ENCODE data around the gene TENM3. TPM values are rescaled to one million over a fixed set of nuclear protein-coding genes. Genes with fewer than 3 reads are reported as not detected.

Gene TENM3
- total RNA-seq, 1 experiment from 2014 or later, result not detected

DNA sequence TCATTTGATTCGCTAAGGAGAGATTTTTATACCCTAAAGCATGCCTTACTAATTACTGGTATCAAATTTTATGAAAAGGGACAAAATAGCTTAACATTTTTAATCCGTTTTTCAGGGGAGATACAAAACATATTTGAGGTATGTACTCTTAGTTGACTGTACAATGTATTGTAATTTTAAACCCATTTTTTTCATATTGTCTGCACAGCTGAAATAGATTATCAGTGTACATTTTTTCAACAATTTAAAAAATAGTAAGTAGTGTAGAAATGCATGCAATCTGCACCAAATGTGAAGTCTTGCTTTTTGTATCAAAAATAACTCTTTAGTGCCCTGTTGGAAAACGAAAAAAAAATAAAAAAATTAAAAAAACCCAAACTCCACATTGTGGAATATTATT is 82.2 kb downstream of the TENM3 start:
- no peak for DNase-seq
- BruUV-seq (replicated peaks), result no TSS peak
- 0 out of 2 replicates have a peak, but pooled peaks cover 5% of the 10 kb centered on the region for H3K27me3 ChIP-seq (ENCODE audit: insufficient read depth, low read depth)
- H3K79me2 ChIP-seq (ENCODE audit: low read depth), result no peaks in the 10 kb centered on the region
- no peaks in the 10 kb centered on the region for H3F3A ChIP-seq (ENCODE audit: insufficient read depth, low read depth)
- no peaks in the 10 kb centered on the region for H3K36me3 ChIP-seq (ENCODE audit: low read depth)
- no peak overlapping the region for H3K4me2 ChIP-seq
- H2AFZ ChIP-seq, result no peak overlapping the region
- no peak overlapping the region for H3K4me3 ChIP-seq
- no peaks in the 10 kb centered on the region for H3K4me1 ChIP-seq (replicated peaks; ENCODE audit: insufficient read depth)
- H3K9me3 ChIP-seq (ENCODE audit: insufficient read depth, low read depth), result no peaks in the 10 kb centered on the region
- H4K20me1 ChIP-seq (ENCODE audit: insufficient read depth), result no peaks in the 10 kb centered on the region
- H3K27ac ChIP-seq, result no peak overlapping the region
- POLR2A ChIA-PET (ENCODE audit: unreplicated experiment), result no interaction called here
- H3K9me2 ChIP-seq (ENCODE audit: insufficient read depth), result no peaks in the 10 kb centered on the region
- TF ChIP-seq EZH2 (IDR thresholded peaks at IDR 0.05; ENCODE audit: low read depth), result no peak
- TF ChIP-seq, protein P1, sequence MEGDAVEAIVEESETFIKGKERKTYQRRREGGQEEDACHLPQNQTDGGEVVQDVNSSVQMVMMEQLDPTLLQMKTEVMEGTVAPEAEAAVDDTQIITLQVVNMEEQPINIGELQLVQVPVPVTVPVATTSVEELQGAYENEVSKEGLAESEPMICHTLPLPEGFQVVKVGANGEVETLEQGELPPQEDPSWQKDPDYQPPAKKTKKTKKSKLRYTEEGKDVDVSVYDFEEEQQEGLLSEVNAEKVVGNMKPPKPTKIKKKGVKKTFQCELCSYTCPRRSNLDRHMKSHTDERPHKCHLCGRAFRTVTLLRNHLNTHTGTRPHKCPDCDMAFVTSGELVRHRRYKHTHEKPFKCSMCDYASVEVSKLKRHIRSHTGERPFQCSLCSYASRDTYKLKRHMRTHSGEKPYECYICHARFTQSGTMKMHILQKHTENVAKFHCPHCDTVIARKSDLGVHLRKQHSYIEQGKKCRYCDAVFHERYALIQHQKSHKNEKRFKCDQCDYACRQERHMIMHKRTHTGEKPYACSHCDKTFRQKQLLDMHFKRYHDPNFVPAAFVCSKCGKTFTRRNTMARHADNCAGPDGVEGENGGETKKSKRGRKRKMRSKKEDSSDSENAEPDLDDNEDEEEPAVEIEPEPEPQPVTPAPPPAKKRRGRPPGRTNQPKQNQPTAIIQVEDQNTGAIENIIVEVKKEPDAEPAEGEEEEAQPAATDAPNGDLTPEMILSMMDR (conservative IDR thresholded peaks at IDR 0.05), result no peak
- intact Hi-C loops (cut with micrococcal nuclease; ENCODE audit: unreplicated experiment), result no loop called here
- CTCF ChIA-PET, result no interaction called here

DNA sequence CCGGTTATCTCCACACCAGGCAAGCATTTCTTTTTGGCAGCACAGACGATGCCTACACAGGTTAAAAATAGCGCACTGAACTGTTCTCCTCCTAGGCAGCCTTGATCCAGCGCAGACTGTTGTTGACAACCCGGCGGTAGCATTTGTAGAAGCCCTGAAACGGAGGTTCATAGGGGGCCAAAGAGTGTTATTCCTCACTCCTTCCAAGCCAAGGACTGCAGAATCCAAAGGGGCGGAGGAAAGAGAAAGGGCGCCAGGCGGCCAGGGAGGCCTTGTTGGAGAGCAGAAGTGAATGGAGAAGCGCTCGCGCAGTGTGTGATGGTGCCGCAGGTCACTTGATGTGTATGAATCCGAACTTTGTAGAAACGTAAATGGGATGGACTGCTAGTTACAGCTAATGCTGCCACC is 82.7 kb downstream of the TENM3 start:
- Histone ChIP-seq H3K9me3 (ENCODE audit: insufficient read depth, low read depth) (no peaks in the 10 kb centered on the region), H3F3A (ENCODE audit: insufficient read depth, low read depth) (no peaks in the 10 kb centered on the region), H3K4me2 (no peak overlapping the region), H3K79me2 (ENCODE audit: low read depth) (no peaks in the 10 kb centered on the region), H3K4me3 (no peak overlapping the region), H3K27me3 (ENCODE audit: insufficient read depth, low read depth) (0 out of 2 replicates have a peak, but pooled peaks cover 5% of the 10 kb centered on the region), H4K20me1 (ENCODE audit: insufficient read depth) (no peaks in the 10 kb centered on the region), H3K27ac (no peak overlapping the region), H3K36me3 (ENCODE audit: low read depth) (no peaks in the 10 kb centered on the region), H2AFZ (no peak overlapping the region), H3K9me2 (ENCODE audit: insufficient read depth) (no peaks in the 10 kb centered on the region), H3K4me1 (replicated peaks; ENCODE audit: insufficient read depth) (no peaks in the 10 kb centered on the region)
- DNase-seq, result no peak
- intact Hi-C loops (cut with micrococcal nuclease; ENCODE audit: unreplicated experiment), result no loop called here
- POLR2A ChIA-PET (ENCODE audit: unreplicated experiment), result no interaction called here
- BruUV-seq (replicated peaks), result no TSS peak
- TF ChIP-seq, protein P1 (conservative IDR thresholded peaks at IDR 0.05), result no peak
- TF ChIP-seq EZH2 (IDR thresholded peaks at IDR 0.05; ENCODE audit: low read depth), result no peak
- CTCF ChIA-PET, result no interaction called here

DNA sequence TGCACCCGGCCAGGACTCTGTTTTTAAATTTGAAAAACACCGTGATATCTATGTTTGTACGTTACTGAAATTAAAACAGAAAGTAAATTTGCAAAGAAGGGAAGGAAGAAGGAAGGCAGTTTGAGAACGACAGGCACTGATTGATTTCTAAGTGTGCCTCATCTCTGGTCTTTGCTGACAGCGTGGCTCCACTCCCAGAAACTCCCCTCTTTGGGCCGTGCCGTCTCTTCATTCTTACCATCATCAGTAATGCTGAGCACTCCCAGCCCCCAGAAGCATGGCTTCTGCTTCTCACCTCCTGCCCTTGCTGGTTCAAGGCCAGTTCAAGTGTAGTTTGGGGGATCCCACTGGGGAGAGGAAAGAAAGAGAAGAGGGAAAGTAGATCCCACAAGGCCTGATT is 85.3 kb downstream of the TENM3 start:
- POLR2A ChIA-PET (ENCODE audit: unreplicated experiment), result no interaction called here
- H3K36me3 ChIP-seq (ENCODE audit: low read depth), result no peaks in the 10 kb centered on the region
- DNase-seq, result no peak
- intact Hi-C loops (cut with micrococcal nuclease; ENCODE audit: unreplicated experiment), result no loop called here
- no peak overlapping the region for H3K4me2 ChIP-seq
- H3K79me2 ChIP-seq (ENCODE audit: low read depth), result no peaks in the 10 kb centered on the region
- H3K27me3 ChIP-seq (ENCODE audit: insufficient read depth, low read depth), result 0 out of 2 replicates have a peak, but pooled peaks cover 5% of the 10 kb centered on the region
- H3K9me2 ChIP-seq (ENCODE audit: insufficient read depth), result no peaks in the 10 kb centered on the region
- TF ChIP-seq, protein P1 (conservative IDR thresholded peaks at IDR 0.05), result no peak
- TF ChIP-seq EZH2 (IDR thresholded peaks at IDR 0.05; ENCODE audit: low read depth), result no peak
- no TSS peak for BruUV-seq (replicated peaks)
- H3K4me3 ChIP-seq, result no peak overlapping the region
- H4K20me1 ChIP-seq (ENCODE audit: insufficient read depth), result no peaks in the 10 kb centered on the region
- no peak overlapping the region for H2AFZ ChIP-seq
- CTCF ChIA-PET, result no interaction called here
- H3F3A ChIP-seq (ENCODE audit: insufficient read depth, low read depth), result no peaks in the 10 kb centered on the region
- no peaks in the 10 kb centered on the region for H3K4me1 ChIP-seq (replicated peaks; ENCODE audit: insufficient read depth)
- no peak overlapping the region for H3K27ac ChIP-seq
- H3K9me3 ChIP-seq (ENCODE audit: insufficient read depth, low read depth), result no peaks in the 10 kb centered on the region
